Measurements from ENCODE around the gene MCOLN1. TPM values are rescaled to one million over a fixed set of nuclear protein-coding genes. Genes with fewer than 3 reads are reported as not detected.

MCOLN1 gene
- total and polyA plus RNA-seq, 9 of the 15 experiments (the other 6 are each of a cell fraction or from before 2014, with no cell fraction given), result 0.25 to 15.4 (median 7.1) TPM

- TF ChIP-seq UBTF (IDR thresholded peaks at IDR 0.05; ENCODE audit: borderline replicate concordance in 1 of 2, low read depth in 2 of 2, low read length in 2 of 2) (no peak), POLR2G (IDR thresholded peaks at IDR 0.05; ENCODE audit: low read depth, low read length) (peak; percentile 72), NFIC (IDR thresholded peaks at IDR 0.05) (peak; percentile 29; the same call in 1 of the 2 replicates), NFIX (CRISPR knock-in tag; IDR thresholded peaks at IDR 0.05; ENCODE audit: low read depth) (no peak), CSDE1 (IDR thresholded peaks at IDR 0.05) (no peak; a peak in 1 of 4 replicates), RBM25 (IDR thresholded peaks at IDR 0.05; ENCODE audit: low read depth, low read length, severe bottlenecking) (peak; percentile 100), MBD2 (IDR thresholded peaks at IDR 0.05; ENCODE audit: borderline replicate concordance, low read depth) (peak; percentile 97), ZKSCAN1 (IDR thresholded peaks at IDR 0.05; ENCODE audit: low read depth, low read length) (peak; percentile 17; the same call in 1 of the 2 replicates), CBX1 (IDR thresholded peaks at IDR 0.05; ENCODE audit: low read depth) (peak; percentile 98), KLF6 (CRISPR knock-in tag; IDR thresholded peaks at IDR 0.05; ENCODE audit: borderline replicate concordance) (no peak), ZBTB7A (IDR thresholded peaks at IDR 0.05; ENCODE audit: borderline replicate concordance, control insufficient read depth, low read depth, low read length) (peak; percentile 3; the same call in 1 of the 2 replicates)
- TF ChIP-seq, protein P1, sequence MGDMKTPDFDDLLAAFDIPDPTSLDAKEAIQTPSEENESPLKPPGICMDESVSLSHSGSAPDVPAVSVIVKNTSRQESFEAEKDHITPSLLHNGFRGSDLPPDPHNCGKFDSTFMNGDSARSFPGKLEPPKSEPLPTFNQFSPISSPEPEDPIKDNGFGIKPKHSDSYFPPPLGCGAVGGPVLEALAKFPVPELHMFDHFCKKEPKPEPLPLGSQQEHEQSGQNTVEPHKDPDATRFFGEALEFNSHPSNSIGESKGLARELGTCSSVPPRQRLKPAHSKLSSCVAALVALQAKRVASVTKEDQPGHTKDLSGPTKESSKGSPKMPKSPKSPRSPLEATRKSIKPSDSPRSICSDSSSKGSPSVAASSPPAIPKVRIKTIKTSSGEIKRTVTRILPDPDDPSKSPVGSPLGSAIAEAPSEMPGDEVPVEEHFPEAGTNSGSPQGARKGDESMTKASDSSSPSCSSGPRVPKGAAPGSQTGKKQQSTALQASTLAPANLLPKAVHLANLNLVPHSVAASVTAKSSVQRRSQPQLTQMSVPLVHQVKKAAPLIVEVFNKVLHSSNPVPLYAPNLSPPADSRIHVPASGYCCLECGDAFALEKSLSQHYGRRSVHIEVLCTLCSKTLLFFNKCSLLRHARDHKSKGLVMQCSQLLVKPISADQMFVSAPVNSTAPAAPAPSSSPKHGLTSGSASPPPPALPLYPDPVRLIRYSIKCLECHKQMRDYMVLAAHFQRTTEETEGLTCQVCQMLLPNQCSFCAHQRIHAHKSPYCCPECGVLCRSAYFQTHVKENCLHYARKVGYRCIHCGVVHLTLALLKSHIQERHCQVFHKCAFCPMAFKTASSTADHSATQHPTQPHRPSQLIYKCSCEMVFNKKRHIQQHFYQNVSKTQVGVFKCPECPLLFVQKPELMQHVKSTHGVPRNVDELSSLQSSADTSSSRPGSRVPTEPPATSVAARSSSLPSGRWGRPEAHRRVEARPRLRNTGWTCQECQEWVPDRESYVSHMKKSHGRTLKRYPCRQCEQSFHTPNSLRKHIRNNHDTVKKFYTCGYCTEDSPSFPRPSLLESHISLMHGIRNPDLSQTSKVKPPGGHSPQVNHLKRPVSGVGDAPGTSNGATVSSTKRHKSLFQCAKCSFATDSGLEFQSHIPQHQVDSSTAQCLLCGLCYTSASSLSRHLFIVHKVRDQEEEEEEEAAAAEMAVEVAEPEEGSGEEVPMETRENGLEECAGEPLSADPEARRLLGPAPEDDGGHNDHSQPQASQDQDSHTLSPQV (IDR thresholded peaks at IDR 0.05), result no peak
- TF ChIP-seq, protein P2, sequence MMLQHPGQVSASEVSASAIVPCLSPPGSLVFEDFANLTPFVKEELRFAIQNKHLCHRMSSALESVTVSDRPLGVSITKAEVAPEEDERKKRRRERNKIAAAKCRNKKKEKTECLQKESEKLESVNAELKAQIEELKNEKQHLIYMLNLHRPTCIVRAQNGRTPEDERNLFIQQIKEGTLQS (IDR thresholded peaks at IDR 0.05), result no peak; the same call in 1 of the 2 replicates
- TF ChIP-seq, protein P2 (CRISPR knock-in tag; conservative IDR thresholded peaks at IDR 0.05), result no peak
- TF ChIP-seq, protein P3, sequence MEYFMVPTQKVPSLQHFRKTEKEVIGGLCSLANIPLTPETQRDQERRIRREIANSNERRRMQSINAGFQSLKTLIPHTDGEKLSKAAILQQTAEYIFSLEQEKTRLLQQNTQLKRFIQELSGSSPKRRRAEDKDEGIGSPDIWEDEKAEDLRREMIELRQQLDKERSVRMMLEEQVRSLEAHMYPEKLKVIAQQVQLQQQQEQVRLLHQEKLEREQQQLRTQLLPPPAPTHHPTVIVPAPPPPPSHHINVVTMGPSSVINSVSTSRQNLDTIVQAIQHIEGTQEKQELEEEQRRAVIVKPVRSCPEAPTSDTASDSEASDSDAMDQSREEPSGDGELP (CRISPR knock-in tag; IDR thresholded peaks at IDR 0.05; ENCODE audit: borderline replicate concordance), result peak; percentile 88
Measured at GRCh38 chr19:7535047-7535997, 12.9 kb downstream of the MCOLN1 start, which contains the start of gene PNPLA6 (continued).

Data from K562 (cell line).